Epithelial cell of prostate (primary cell): ENCODE results near the gene LOC128125822.
"Not testable (repeated sequence)": the region's sequence is repeated elsewhere in the genome, so short reads cannot be mapped to it uniquely, and the experiment has no call there.

Source experiments
- DNase-seq: peaks from one replicate; pipeline ENCODE4 v3.0.0-alpha.2; 2011; ENCODE audit warnings: low read depth, low spot score
- H3K27ac ChIP-seq: fragments of 450-650 bp; 2 replicates; pipeline ENCODE4 v1.5.1; 2017; ENCODE audit warnings: mild to moderate bottlenecking

LOC128125822 gene

GRCh38 chr6:63579937-63580703 is 7.8 kb downstream of the LOC128125822 start:
- no peak for DNase-seq
- no peak overlapping the region for H3K27ac ChIP-seq

DNA sequence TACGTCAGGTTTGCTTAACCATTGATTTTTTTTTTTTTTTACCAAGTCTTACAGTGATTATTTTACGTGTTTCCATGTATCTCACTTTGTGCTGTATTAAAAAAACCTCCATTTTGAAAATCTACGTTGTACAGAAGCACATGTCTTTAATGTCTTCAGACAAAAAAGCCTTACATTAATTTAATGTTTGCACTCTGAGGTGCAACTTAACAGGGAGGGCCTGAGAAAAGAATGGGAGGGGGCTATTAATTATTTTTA is 8.4 kb downstream of the LOC128125822 start:
- no peak for DNase-seq

GRCh38 chr6:63581355-63582013 is 9.2 kb downstream of the LOC128125822 start:
- no peak for DNase-seq
- no peak overlapping the region for H3K27ac ChIP-seq

More for the DNA sequence above, 8.4 kb downstream of the LOC128125822 start:
- H3K27ac ChIP-seq: no peak overlapping the region

GRCh38 chr6:63582579-63583231 is 10.4 kb downstream of the LOC128125822 start:
- H3K27ac ChIP-seq: no peak overlapping the region
- no peak for DNase-seq

- DNase-seq: no peak
- H3K27ac ChIP-seq: peak overlapping the region; percentile 32
Observed at GRCh38 chr6:63584125-63584514, 11.8 kb downstream of the LOC128125822 start.

DNA sequence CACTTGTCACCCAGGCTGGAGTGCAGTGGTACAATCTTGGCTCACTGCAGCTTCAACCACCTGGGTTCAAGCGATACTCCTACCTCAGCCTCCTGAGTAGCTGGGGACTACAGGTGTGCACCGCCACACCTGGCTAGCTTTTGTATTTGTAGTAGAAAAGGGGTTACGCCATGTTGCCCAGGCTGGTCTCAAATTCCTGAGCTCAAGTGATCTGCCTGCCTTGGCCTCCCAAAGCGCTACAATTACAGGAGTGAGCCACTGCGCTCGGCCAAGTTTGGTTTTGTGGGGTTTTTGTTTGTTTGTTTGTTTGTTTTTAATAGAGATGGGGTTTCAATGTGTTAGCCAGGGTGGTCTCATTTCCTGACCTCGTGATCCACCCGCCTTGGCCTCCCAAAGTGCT is 12.3 kb downstream of the LOC128125822 start:
- peak overlapping the region; percentile 22 for H3K27ac ChIP-seq
- no peak for DNase-seq

DNA sequence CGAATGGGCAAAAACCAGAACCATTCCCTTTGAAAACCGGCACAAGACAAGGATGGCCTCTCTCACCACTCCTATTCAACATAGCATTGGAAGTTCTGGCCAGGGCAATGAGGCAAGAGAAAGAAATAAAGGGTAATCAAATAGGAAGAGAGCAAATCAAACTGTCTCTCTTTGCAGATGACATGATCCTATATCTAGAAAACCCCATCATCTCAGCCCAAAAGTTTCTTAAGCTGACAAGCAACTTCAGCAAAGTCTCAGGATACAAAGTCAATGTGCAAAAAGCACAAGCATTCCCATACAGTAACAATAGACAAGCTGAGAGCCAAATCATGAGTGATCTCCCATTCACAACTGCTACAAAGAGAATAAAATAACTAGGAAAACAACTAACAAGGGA is 13.4 kb downstream of the LOC128125822 start:
- H3K27ac ChIP-seq: peak overlapping the region; percentile 22
- not testable (repeated sequence) for DNase-seq

DNA sequence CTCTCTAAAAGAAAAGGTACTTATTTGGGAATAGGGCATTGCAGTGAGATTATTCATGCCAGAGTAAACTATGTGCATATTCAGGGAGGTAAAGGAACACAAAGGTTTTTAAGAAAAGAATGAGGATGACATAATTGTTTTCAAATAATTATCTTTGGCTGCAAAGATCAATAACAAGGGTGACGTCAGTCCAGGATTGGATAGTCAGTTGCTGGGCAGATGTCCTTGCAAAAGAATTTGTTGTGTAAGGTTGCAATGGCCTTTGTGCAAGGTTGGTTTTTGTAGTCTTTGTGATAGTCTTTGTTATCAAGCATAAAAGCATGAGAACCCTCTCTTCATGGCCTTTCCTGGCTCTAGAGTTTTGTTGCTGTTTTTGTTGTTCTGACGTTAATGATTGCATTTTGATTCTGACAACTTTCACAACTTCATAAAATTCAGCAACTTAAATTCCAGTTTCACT is 17.7 kb downstream of the LOC128125822 start:
- no peak overlapping the region for H3K27ac ChIP-seq
- no peak for DNase-seq

DNA sequence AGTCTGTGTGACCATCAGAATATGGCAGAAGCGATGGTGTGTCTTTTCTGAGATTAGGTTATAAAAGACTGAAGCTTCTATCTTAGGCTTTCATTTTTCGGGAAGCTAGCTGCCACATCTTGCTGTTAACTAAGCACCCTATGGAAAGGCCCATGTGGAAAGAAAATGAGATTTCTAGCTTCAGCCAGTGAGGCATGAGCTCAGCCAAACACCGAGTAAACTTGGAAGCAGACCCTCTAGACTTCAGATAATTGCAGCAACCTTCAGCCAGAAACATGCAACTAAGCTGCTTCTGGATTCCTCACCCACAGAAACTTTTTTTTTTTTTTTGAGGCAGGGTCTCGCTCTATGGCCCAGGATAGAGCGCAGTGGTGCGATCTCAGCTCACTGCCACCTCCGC is 20.6 kb downstream of the LOC128125822 start:
- DNase-seq: no peak
- H3K27ac ChIP-seq: no peak overlapping the region

- DNase-seq: no peak
- peak overlapping the region; percentile 17 for H3K27ac ChIP-seq
Observed at GRCh38 chr6:63597141-63598048, 25.1 kb downstream of the LOC128125822 start.

DNA sequence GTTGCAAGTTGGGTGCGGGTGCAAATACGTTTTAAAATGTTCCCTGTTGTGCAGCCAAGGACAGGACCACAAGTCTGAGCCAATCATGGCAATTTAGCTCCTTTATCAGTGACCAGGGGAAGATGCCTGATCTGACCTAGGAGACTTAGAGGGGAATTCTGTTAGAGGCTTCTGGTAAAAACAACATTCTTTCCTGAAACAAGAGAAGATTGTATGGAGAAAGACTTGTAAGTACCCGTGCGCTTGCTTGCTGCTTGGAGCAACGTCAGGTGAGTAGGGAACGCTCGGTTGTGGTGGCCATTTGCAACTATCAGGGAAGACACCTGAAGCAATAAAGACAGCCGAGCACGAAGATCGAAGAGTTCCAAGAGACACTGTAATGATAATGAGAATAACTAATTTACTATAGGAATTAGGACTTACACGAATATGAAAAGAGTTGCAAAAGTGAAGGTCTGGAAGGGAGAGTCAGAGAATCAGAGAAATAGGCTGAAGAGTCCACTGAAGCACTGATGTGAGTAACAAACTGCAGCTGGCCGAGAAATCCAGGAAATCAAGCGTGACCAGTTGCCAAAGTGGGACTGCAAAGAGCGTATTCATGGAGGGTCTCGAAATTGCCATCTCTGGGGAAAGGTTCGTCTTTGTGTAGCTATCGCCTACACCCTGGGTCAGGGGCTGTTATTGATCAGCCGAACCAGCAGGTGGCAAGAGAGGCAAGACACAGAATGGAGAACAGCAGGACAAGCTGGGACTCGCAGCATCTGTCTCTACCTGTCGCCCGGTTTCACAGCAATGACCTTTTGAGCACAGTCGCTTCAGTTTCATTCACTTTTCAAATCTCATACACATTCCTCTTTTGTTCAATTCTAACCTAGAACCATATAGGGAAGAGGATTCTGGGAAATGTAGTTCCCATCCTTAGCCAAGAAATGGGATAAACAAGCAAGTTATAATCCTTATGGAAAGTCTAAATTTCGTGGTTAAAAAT is 26.1 kb downstream of the LOC128125822 start:
- H3K27ac ChIP-seq: peak overlapping the region; percentile 17

GRCh38 chr6:63599243-63599642 is 27.0 kb downstream of the LOC128125822 start:
- no peak overlapping the region for H3K27ac ChIP-seq
- DNase-seq: no peak

More for the DNA sequence above, 26.1 kb downstream of the LOC128125822 start:
- peak; percentile 31 for DNase-seq

DNA sequence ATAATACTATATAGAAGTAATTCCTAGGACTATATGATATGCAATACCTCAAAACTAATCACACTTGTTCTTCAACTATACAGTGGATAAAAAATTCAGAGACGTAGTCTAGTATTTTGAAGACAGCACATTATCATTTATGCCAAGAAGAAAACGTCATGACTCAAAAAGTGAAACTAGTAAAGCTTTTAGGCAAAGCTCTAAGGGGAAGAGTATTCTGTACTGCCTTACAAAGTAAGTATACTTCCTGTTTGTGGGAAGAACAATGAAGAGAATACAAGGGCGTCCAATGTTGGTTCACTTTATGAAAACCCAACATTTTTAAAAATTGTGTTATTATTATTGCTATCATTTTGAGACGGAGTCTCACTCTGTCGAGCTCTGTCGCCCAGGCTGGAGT is 27.9 kb downstream of the LOC128125822 start:
- no peak overlapping the region for H3K27ac ChIP-seq
- no peak for DNase-seq

GRCh38 chr6:63609231-63609630 is 37.0 kb downstream of the LOC128125822 start:
- no peak for DNase-seq
- H3K27ac ChIP-seq: no peak overlapping the region

- H3K27ac ChIP-seq: no peak overlapping the region
- no peak for DNase-seq
Observed at GRCh38 chr6:63610944-63611343, 38.7 kb downstream of the LOC128125822 start.

DNA sequence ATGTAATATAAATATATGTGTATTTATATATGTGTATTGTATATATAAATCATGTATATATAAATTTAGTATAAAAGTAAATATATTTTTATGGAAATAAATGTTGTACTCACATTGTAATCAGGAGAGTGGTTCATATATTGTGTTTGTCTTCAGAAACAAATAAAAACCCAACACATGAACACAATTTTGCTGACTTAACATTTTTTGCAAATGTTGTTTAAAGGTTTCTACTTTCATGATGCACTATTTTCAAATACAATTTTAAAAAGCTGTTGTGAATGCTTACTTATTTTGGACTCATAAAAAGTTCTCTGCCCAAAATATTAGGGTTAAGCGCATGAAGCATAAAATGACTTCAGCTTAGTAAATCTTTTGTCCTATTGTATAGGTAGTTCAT is 39.3 kb downstream of the LOC128125822 start:
- H3K27ac ChIP-seq: no peak overlapping the region
- DNase-seq: no peak

- H3K27ac ChIP-seq: no peak overlapping the region
- no peak for DNase-seq
Observed at GRCh38 chr6:63615590-63615989, 43.3 kb downstream of the LOC128125822 start.
